Activated B cell treated with CpG ODN at 0.5 μM for 24 hours (primary cell): ENCODE results near the gene FOXP1. TPM values are rescaled to one million over a fixed set of nuclear protein-coding genes. Genes with fewer than 3 reads are reported as not detected.

Source experiments
- ATAC-seq: fragments of 200-7000 bp; cut with Tn5 transposase; one replicate; pipeline ENCODE4 v1.10.0; 2021; ENCODE audit warnings: low read depth, mild to moderate bottlenecking, moderate library complexity
- CTCF ChIA-PET: fragments of 350-600 bp; sonication (Branson Sonifier 250); formaldehyde crosslinking; loops from one replicate; lab custom pipeline; 2021; ENCODE audit warnings: antibody characterized with exemption; lab: Charles Lee
- POLR2A ChIA-PET: fragments of 350-600 bp; sonication (Branson Sonifier 250); formaldehyde crosslinking; loops from one replicate; lab custom pipeline; 2021; ENCODE audit warnings: antibody characterized with exemption; lab: Charles Lee
- DNase-seq: peaks from one replicate; pipeline ENCODE4 v3.0.0; 2022
- H3K27ac Mint-ChIP-seq: one replicate; pipeline ENCODE4 v1.8.0; 2020; ENCODE audit warnings: mixed read lengths
- H3K27me3 Mint-ChIP-seq: one replicate; pipeline ENCODE4 v1.8.0; 2021; ENCODE audit warnings: mixed read lengths
- H3K36me3 Mint-ChIP-seq: one replicate; pipeline ENCODE4 v1.8.0; 2021; ENCODE audit warnings: low read depth, mixed read lengths
- H3K4me1 Mint-ChIP-seq: one replicate; pipeline ENCODE4 v1.8.0; 2021; ENCODE audit warnings: mixed read lengths
- H3K4me3 Mint-ChIP-seq: one replicate; pipeline ENCODE4 v1.8.0; 2020; ENCODE audit warnings: mild to moderate bottlenecking, mixed read lengths
- H3K9me3 Mint-ChIP-seq: one replicate; pipeline ENCODE4 v1.8.0; 2020; ENCODE audit warnings: mixed read lengths
- intact Hi-C: fragments of 100-400 bp; cut with micrococcal nuclease; formaldehyde crosslinking; loops from one replicate; pipeline ENCODE4 v1.15.1; 2024
- total RNA-seq: library from RNA; stranded (reverse); gene quantifications from 2 replicates; pipeline ENCODE4 v1.2.3, GENCODE V29; 2022
- TF ChIP-seq, protein P1 (sequence below): fragments of 200-600 bp; IDR thresholded peaks from one replicate; pipeline ENCODE4 v1.8.0; 2022; ENCODE audit warnings: antibody characterized with exemption, mild to moderate bottlenecking

FOXP1 gene
- total RNA-seq, 1 donor from 2014 or later, result 563 TPM

GRCh38 chr3:71265365-71265915 is 318.1 kb downstream of the FOXP1 start:
- Mint-ChIP-seq H3K4me1 (peaks cover 72% of the 10 kb centered on the region), H3K27ac (peak overlapping the region; percentile 50), H3K27me3 (no peaks in the 10 kb centered on the region), H3K4me3 (no peak overlapping the region), H3K36me3 (peaks cover 38% of the 10 kb centered on the region), H3K9me3 (no peaks in the 10 kb centered on the region)
- TF ChIP-seq, protein P1, sequence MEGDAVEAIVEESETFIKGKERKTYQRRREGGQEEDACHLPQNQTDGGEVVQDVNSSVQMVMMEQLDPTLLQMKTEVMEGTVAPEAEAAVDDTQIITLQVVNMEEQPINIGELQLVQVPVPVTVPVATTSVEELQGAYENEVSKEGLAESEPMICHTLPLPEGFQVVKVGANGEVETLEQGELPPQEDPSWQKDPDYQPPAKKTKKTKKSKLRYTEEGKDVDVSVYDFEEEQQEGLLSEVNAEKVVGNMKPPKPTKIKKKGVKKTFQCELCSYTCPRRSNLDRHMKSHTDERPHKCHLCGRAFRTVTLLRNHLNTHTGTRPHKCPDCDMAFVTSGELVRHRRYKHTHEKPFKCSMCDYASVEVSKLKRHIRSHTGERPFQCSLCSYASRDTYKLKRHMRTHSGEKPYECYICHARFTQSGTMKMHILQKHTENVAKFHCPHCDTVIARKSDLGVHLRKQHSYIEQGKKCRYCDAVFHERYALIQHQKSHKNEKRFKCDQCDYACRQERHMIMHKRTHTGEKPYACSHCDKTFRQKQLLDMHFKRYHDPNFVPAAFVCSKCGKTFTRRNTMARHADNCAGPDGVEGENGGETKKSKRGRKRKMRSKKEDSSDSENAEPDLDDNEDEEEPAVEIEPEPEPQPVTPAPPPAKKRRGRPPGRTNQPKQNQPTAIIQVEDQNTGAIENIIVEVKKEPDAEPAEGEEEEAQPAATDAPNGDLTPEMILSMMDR, result no peak
- no peak for DNase-seq
- ChIA-PET CTCF (no interaction called here), POLR2A (interaction anchor here (0.6 kb wide), 3 partner anchors 8 to 136 kb away, joined by 3 to 6 read pairs (median 6); no protein-coding TSS in a partner anchor)
- intact Hi-C loops, result no loop called here
- no peak for ATAC-seq

- TF ChIP-seq, protein P1, result no peak
- Mint-ChIP-seq H3K4me3 (no peak overlapping the region), H3K27me3 (no peaks in the 10 kb centered on the region), H3K27ac (peak overlapping the region; percentile 50), H3K36me3 (peaks cover 38% of the 10 kb centered on the region), H3K4me1 (peaks cover 67% of the 10 kb centered on the region), H3K9me3 (no peaks in the 10 kb centered on the region)
- no peak for DNase-seq
- ATAC-seq, result no peak
- intact Hi-C loops, result no loop called here
- ChIA-PET CTCF (no interaction called here), POLR2A (interaction anchor here (1.1 kb wide), 1 partner anchor 134 kb away, joined by 4 read pairs; no protein-coding TSS in a partner anchor)
Observed at GRCh38 chr3:71264840-71265239, 318.7 kb downstream of the FOXP1 start.

DNA sequence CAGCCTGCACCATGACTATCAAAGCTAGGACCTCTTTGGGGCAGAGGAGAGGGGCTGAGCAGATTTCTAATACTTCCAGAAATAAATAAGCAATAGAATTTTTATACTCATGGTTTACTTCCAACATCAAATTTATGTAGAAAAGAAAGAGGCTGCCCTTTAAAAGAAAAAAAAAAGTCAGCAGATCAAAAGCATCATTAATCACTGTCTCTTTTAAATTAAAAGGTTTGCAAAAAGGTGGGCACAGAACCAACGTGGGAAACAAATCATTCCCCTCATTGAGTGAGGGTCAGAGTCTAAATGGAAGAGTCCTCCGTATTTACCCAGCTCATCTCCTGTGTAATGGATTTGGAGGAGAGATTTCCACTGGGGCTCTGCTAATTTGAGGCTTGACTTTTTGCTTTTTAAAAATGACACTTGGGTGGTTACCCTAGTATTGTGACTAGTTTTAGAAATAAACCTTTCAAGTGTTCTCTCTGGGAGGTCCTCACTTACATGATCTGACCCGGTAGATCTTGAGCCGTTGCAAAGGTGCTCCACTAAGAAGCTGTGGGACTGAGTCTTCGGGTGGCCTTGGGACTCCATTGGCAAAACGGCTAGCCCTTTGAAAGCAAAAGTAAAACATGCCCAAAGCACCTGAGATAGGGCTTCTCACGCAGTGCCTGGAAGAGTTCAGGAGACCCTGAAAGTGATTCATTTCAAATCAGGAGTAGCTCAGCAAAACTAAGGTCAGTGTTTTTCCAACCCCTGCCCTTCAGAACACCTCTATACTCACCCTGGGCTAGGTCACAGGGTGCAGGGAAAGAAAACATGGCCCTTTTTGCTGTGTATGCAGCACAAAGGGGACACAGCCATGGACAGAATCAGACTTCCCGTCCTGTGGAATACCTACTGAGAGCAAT is 320.9 kb downstream of the FOXP1 start:
- TF ChIP-seq, protein P1, result no peak
- peaks cover 45% of the 10 kb centered on the region for H3K36me3 Mint-ChIP-seq
- no peaks in the 10 kb centered on the region for H3K9me3 Mint-ChIP-seq
- H3K4me3 Mint-ChIP-seq, result no peak overlapping the region
- intact Hi-C loops, result loop anchor here (2.0 kb wide), 1 partner anchor 18 kb away; no protein-coding TSS in a partner anchor
- CTCF ChIA-PET, result no interaction called here
- ATAC-seq (no peak), DNase-seq (no peak)
- no peaks in the 10 kb centered on the region for H3K27me3 Mint-ChIP-seq
- peaks cover 67% of the 10 kb centered on the region for H3K4me1 Mint-ChIP-seq
- POLR2A ChIA-PET, result interaction anchor here (0.6 to 1.0 kb wide), 5 partner anchors 15 to 174 kb away, joined by 3 to 5 read pairs (median 3); no protein-coding TSS in a partner anchor
- H3K27ac Mint-ChIP-seq, result peak overlapping the region; percentile 76

DNA sequence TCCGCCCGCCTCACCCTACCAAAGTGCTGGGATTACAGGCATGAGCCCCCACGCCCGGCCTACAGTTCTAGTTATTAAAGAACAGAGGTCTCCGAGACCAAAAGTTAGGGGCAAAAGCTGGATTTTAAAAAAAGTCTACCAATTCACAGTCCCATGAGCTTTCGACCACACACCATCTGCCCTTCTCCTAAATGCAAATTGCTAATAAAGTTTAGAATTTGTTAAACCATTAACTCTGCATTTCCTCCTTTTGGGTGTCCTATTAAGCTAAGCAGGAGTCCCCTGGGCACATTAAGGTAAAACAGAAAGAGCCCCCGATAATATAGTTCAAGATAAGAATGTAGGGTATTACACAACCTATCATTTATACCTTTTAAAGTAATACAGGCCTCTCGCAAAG is 322.7 kb downstream of the FOXP1 start:
- TF ChIP-seq, protein P1, result no peak
- no peaks in the 10 kb centered on the region for H3K27me3 Mint-ChIP-seq
- no peak for DNase-seq
- intact Hi-C loops, result no loop called here
- ATAC-seq, result peak; percentile 71
- peak overlapping the region; percentile 80 for H3K27ac Mint-ChIP-seq
- peaks cover 67% of the 10 kb centered on the region for H3K4me1 Mint-ChIP-seq
- H3K9me3 Mint-ChIP-seq, result no peaks in the 10 kb centered on the region
- peaks cover 48% of the 10 kb centered on the region for H3K36me3 Mint-ChIP-seq
- POLR2A ChIA-PET, result interaction anchor here (0.6 to 1.6 kb wide), 8 partner anchors 13 to 1614 kb away, joined by 3 to 7 read pairs (median 5); no protein-coding TSS in a partner anchor
- CTCF ChIA-PET, result no interaction called here
- peak overlapping the region; percentile 25 for H3K4me3 Mint-ChIP-seq

DNA sequence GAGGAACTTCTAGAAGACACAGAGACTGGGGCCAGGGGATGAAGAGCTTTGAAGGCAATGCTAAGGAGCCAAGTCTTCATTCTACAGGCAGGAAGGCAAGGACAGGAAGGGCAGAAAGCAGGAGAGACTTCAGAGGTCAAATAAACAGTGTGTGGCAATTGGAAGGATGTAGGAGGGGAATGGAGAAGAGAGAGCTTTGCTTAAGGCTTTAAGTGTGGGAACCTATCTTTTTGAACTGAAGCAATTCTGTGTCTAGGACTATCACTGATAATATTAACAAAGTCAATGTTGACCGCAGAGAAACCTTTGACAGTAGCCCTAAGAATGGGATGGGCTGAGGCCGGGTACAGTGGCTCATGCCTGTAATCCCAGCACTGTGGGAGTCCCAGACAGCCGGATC is 325.0 kb downstream of the FOXP1 start:
- H3K9me3 Mint-ChIP-seq, result no peaks in the 10 kb centered on the region
- no peaks in the 10 kb centered on the region for H3K27me3 Mint-ChIP-seq
- DNase-seq (no peak), ATAC-seq (no peak)
- H3K4me1 Mint-ChIP-seq, result peaks cover 61% of the 10 kb centered on the region
- TF ChIP-seq, protein P1, result no peak
- ChIA-PET CTCF (no interaction called here), POLR2A (interaction anchor here (0.9 kb wide), 1 partner anchor 19 kb away, joined by 4 read pairs; no protein-coding TSS in a partner anchor)
- H3K36me3 Mint-ChIP-seq, result peaks cover 45% of the 10 kb centered on the region
- peak overlapping the region; percentile 64 for H3K27ac Mint-ChIP-seq
- intact Hi-C loops, result no loop called here
- H3K4me3 Mint-ChIP-seq, result no peak overlapping the region
